Kidney (tissue), 14 donors: ENCODE data around the gene CPZ. TPM values are rescaled to one million over a fixed set of nuclear protein-coding genes. Genes with fewer than 3 reads are reported as not detected.

Source experiments
- DNase-seq, 5 donors: peaks; one replicate each; pipeline ENCODE4 v3.0.0-alpha.2; 2013 to 2020
- FAIRE-seq: peaks from 2 replicates; lab custom pipeline; 2012; peaks lifted over from hg19 to GRCh38; lab: Jason Lieb, UNC
- H3K27ac ChIP-seq, 2 donors: one replicate each; pipeline ENCODE4 v1.7.0; 2013; ENCODE audit warnings: low read depth in 2 of 2, low read length in 2 of 2, inconsistent platforms in 1 of 2
- H3K27me3 ChIP-seq: one replicate; pipeline ENCODE4 v1.7.1; 2013; ENCODE audit warnings: low read length, inconsistent platforms; ENCODE audit not compliant: control insufficient read depth, insufficient read depth
- H3K36me3 ChIP-seq, 3 donors: one replicate each; pipeline versions ENCODE4 v1.7.0 to v1.7.1; 2013; ENCODE audit warnings: low read length in 3 of 3, control low read depth in 1 of 3, inconsistent platforms in 1 of 3; ENCODE audit not compliant: insufficient read depth in 3 of 3, control insufficient read depth in 2 of 3
- H3K4me1 ChIP-seq, 3 donors: one replicate each; pipeline versions ENCODE4 v1.7.0 to v1.7.1; 2013; ENCODE audit warnings: low read length in 3 of 3, inconsistent platforms in 1 of 3, low read depth in 1 of 3; ENCODE audit not compliant: control insufficient read depth in 2 of 3, insufficient read depth in 2 of 3
- H3K4me3 ChIP-seq, 3 donors: one replicate each; pipeline versions ENCODE4 v1.7.0 to v1.8.1; 2013; ENCODE audit warnings: low read length in 3 of 3, control low read depth in 1 of 3, inconsistent platforms in 1 of 3
- H3K9ac ChIP-seq, 3 donors: one replicate each; pipeline versions ENCODE4 v1.7.0 to v1.7.1; 2013; ENCODE audit warnings: low read length in 3 of 3, control low read depth in 1 of 3, inconsistent platforms in 1 of 3
- H3K9me3 ChIP-seq, 3 donors: one replicate each; pipeline versions ENCODE4 v1.7.0 to v1.7.1; 2013; ENCODE audit warnings: low read length in 3 of 3, control low read depth in 1 of 3, inconsistent platforms in 1 of 3; ENCODE audit not compliant: control insufficient read depth in 2 of 3, insufficient read depth in 1 of 3
- intact Hi-C: fragments of 100-400 bp; cut with DNase I; formaldehyde crosslinking; loops from one replicate; pipeline ENCODE4 v1.11.1; 2022
- polyA plus RNA-seq: library from polyadenylated mRNA; stranded (reverse); fragments of 350-450 nt; fragmentation: Illumina TruSeq; extraction: RNeasy Lipid Tissue Mini Kit (QIAGEN cat#74804); gene quantifications from one replicate; pipeline ENCODE4 v1.2.3, GENCODE V29; 2014; ENCODE audit warnings: low read depth, low replicate concordance; ENCODE audit not compliant: insufficient read depth
- total RNA-seq: library from RNA; stranded (reverse); fragmentation: NEBNext Ultra II Directional; extraction: Animal tissue kit (Norgen Biotek cat#: 25700); gene quantifications from one replicate; pipeline ENCODE4 v1.2.1, GENCODE V29; 2021
- TF ChIP-seq, protein P1 (sequence below): IDR thresholded peaks from 3 replicates; pipeline ENCODE4 v1.5.1; 2012; ENCODE audit warnings: mild to moderate bottlenecking, moderate library complexity, borderline replicate concordance; ENCODE audit not compliant: insufficient read depth; ENCODE audit errors: extremely low read depth
- donor health status: control.
- donor health status: control.
- donor health status: control.
- donor health status: control.
- donor health status: control.
- donor health status: DM: yes; HTN: yes; CAD: no.
- donor health status: Normal renal cell carcinoma (clear cell type).

CPZ gene
- total and polyA plus RNA-seq, 2 donors from 2014 or later: 1.2 to 2.6 TPM

DNA sequence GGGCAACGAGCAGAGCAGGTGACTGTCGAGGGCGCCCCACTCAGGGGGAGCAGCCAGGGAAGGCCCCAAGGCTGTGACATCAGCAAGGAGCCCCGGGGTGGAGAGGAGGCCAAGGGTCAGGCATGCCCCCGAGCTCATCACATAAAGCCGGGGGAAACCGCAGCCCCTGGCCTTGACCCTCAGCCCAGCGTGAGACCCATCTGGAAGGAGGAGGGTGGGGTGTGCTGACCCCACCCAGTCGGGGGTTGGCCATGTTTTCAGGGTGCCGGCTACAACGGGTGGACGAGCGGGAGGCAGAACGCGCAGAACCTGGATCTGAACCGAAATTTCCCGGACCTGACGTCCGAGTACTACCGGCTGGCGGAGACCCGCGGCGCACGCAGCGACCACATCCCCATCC, 13.9 kb downstream of the CPZ start:
- no peak overlapping the region for H3K27ac ChIP-seq
- DNase-seq: no peak
- intact Hi-C loops: no loop called here
- TF ChIP-seq, protein P1, sequence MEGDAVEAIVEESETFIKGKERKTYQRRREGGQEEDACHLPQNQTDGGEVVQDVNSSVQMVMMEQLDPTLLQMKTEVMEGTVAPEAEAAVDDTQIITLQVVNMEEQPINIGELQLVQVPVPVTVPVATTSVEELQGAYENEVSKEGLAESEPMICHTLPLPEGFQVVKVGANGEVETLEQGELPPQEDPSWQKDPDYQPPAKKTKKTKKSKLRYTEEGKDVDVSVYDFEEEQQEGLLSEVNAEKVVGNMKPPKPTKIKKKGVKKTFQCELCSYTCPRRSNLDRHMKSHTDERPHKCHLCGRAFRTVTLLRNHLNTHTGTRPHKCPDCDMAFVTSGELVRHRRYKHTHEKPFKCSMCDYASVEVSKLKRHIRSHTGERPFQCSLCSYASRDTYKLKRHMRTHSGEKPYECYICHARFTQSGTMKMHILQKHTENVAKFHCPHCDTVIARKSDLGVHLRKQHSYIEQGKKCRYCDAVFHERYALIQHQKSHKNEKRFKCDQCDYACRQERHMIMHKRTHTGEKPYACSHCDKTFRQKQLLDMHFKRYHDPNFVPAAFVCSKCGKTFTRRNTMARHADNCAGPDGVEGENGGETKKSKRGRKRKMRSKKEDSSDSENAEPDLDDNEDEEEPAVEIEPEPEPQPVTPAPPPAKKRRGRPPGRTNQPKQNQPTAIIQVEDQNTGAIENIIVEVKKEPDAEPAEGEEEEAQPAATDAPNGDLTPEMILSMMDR: no peak
- H3K9ac ChIP-seq: no peak overlapping the region
- no peaks in the 10 kb centered on the region for H3K4me1 ChIP-seq
- H3K27me3 ChIP-seq: no peaks in the 10 kb centered on the region
- no peaks in the 10 kb centered on the region for H3K36me3 ChIP-seq
- no peaks in the 10 kb centered on the region for H3K9me3 ChIP-seq
- H3K4me3 ChIP-seq: no peak overlapping the region
- FAIRE-seq: no peak

DNA sequence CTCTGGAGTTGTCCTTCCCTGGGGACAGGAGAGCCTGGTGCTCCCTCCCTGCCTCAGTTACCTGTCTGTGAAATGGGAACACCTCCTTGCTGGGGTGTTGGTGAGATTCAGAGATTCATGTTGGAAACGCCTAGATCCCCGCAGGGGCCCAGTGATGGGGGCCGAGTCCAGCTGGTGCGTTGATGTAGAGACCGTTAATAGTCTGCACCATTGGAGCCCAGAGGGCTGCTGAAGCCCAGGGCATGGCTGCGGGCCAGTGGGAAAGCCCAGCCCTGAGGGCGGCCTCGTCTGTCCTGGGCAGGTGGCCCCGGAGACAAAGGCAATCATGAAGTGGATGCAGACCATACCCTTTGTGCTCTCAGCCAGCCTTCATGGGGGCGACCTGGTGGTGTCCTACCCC, 14.4 kb downstream of the CPZ start:
- no peak for FAIRE-seq
- Histone ChIP-seq H3K27ac (no peak overlapping the region), H3K4me3 (no peak overlapping the region), H3K36me3 (no peaks in the 10 kb centered on the region), H3K4me1 (no peaks in the 10 kb centered on the region), H3K27me3 (no peaks in the 10 kb centered on the region), H3K9me3 (no peaks in the 10 kb centered on the region), H3K9ac (no peak overlapping the region)
- TF ChIP-seq, protein P1: no peak
- intact Hi-C loops: no loop called here
- DNase-seq: no peak

DNA sequence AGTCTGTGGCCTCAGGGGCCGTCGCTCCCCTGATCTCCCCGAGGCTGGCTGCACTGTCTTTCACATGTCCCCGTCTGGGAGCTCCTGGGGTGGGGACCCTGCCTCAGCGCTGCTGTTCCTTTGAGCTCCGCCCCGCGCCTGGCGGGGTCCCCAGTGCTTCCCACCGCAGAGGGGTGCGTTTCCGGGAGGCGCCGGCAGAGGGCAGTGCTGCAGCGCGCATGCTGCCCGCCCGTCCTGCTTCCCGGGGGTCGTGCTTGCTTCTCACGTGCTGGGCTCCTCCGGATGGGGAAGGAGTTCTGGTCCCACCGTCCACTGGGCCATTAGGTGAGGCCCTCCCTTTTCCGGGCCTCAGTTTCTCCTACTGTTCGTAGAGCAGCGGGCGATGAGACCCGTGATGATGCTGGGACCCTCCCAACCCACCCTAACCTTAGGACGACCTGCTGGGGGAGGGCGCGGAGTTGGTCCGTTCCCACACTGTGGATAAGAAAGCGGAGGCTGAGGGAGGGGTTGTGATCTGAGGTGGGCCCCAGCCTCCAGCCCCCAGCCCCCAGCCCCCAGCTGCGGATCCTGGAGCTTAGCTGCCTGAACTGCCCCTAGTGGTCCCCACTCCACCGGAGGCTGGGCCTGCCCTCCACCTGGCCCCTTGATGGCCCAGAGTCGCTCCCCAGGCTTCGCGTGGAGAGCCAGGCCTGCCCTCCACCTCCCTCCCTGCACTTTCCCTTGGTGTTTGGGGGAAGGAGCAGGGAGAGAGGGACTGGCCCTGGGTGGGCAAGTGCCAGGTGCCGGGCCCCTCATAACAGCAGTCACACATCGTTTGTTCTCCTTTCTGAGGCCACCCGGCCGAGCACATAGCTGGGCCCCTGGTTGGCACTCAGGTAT, 15.3 kb downstream of the CPZ start:
- no peak overlapping the region for H3K9ac ChIP-seq
- H3K36me3 ChIP-seq: no peaks in the 10 kb centered on the region
- no peaks in the 10 kb centered on the region for H3K27me3 ChIP-seq
- no peak for FAIRE-seq
- no peaks in the 10 kb centered on the region for H3K4me1 ChIP-seq
- H3K4me3 ChIP-seq: no peak overlapping the region
- peak in 4 of 5 donors; percentile 45 to 74 (median 65) for DNase-seq
- TF ChIP-seq, protein P1: peak; percentile 75
- intact Hi-C loops: no loop called here
- no peak overlapping the region for H3K27ac ChIP-seq
- no peaks in the 10 kb centered on the region for H3K9me3 ChIP-seq
